Adipocyte (in vitro differentiated cells): ENCODE measurements around the gene MET.
"Not testable (repeated sequence)": the region's sequence is repeated elsewhere in the genome, so short reads cannot be mapped to it uniquely, and the experiment has no call there.

Experiments used
- DNase-seq: peaks from one replicate; pipeline ENCODE4 v3.0.0-alpha.2; 2015; ENCODE audit warnings: low read depth
- H3K27me3 ChIP-seq: replicated peaks from 2 replicates; pipeline ENCODE4 v1.7.0; 2013; ENCODE audit warnings: mild to moderate bottlenecking, low read length, moderate library complexity; ENCODE audit not compliant: control insufficient read depth, insufficient read depth
- H3K36me3 ChIP-seq: 2 replicates; pipeline ENCODE4 v1.7.0; 2013; ENCODE audit warnings: low read length, mild to moderate bottlenecking, moderate library complexity; ENCODE audit not compliant: control insufficient read depth, insufficient read depth, severe bottlenecking
- H3K4me1 ChIP-seq: 2 replicates; pipeline ENCODE4 v1.7.0; 2013; ENCODE audit warnings: mild to moderate bottlenecking, low read length, moderate library complexity; ENCODE audit not compliant: control insufficient read depth, insufficient read depth
- H3K4me3 ChIP-seq: 2 replicates; pipeline ENCODE4 v1.7.0; 2013; ENCODE audit warnings: mild to moderate bottlenecking, low read length, moderate library complexity
- H3K9ac ChIP-seq: 2 replicates; pipeline ENCODE4 v1.7.0; 2013; ENCODE audit warnings: mild to moderate bottlenecking, low read length, moderate library complexity
- H3K9me3 ChIP-seq: 2 replicates; pipeline ENCODE4 v1.7.0; 2013; ENCODE audit warnings: mild to moderate bottlenecking, low read length, moderate library complexity; ENCODE audit not compliant: control insufficient read depth

MET gene

GRCh38 chr7:116713500-116713899 lies 41.5 kb downstream of the MET start:
- H3K36me3 ChIP-seq = no peaks in the 10 kb centered on the region
- H3K9ac ChIP-seq = no peak overlapping the region
- no peaks in the 10 kb centered on the region for H3K9me3 ChIP-seq

DNA sequence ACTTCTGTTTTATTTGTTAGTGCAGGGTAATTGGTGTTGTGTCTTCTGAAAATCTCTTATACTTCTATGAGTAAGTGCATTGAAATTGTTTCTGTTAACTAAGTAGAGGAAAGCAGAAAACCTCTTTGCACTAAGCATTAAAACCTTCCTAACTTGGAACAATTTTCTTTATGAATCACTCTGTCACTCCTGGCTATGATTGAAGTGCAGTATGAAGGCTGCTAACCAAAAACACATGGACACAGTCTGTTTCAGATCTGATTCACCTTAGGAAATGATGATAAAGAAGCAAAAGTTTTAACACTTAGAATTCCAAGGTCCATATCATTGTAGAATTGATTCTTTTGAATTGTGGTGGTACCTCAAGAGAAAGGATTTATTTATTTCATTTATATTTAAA lies 41.9 kb downstream of the MET start:
- DNase-seq = peak; percentile 61
- Histone ChIP-seq H3K4me1 (peaks cover 13% of the 10 kb centered on the region), H3K9me3 (no peaks in the 10 kb centered on the region), H3K9ac (no peak overlapping the region), H3K4me3 (no peak overlapping the region), H3K36me3 (no peaks in the 10 kb centered on the region), H3K27me3 (no peaks in the 10 kb centered on the region)

More at GRCh38 chr7:116713500-116713899, 41.5 kb downstream of the MET start:
- no peak for DNase-seq
- no peaks in the 10 kb centered on the region for H3K27me3 ChIP-seq
- peaks cover 13% of the 10 kb centered on the region for H3K4me1 ChIP-seq
- no peak overlapping the region for H3K4me3 ChIP-seq

DNA sequence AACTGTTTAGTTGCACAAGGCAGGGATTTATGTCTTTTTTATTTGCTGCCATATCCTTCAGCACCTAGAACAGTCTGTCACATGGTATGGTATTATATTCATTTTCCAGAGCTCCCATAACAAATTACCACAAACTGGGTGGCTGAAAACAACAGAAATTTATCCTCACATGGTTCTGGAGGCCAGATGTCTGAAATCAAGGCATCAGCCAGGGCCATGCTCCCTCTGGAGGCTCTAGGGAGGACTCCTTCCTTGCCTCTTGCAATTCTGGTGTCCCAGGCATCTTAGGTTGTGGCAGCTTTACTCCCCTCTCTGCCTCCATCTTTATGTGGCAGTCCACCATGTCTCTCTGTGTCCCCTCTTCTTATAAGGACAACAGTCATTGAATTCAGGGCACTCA lies 43.1 kb downstream of the MET start:
- no peaks in the 10 kb centered on the region for H3K27me3 ChIP-seq
- H3K9me3 ChIP-seq = no peaks in the 10 kb centered on the region
- DNase-seq = no peak
- H3K4me3 ChIP-seq = no peak overlapping the region
- no peaks in the 10 kb centered on the region for H3K36me3 ChIP-seq
- peaks cover 13% of the 10 kb centered on the region for H3K4me1 ChIP-seq
- H3K9ac ChIP-seq = no peak overlapping the region

DNA sequence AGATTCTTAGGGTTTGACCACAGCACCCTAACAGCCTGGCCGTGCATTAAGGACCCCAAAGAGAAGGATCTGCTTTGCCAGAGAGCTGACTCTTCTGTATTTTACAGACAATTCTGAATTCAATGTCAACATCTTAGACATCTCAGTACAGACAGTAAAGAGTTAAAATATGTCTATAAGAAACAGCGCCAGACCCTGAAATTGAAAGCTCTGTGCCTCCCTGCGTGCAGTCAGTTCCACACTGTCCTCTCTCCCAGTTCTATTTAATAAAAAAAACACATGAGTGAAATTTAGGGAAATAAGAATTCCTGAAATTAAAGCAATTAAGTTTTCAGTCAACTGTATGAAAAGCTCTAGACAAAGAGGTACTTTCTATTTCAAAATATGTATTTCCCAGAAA lies 45.1 kb downstream of the MET start:
- H3K36me3 ChIP-seq = no peaks in the 10 kb centered on the region
- peak overlapping the region; percentile 15 for H3K9ac ChIP-seq
- peak; percentile 56 for DNase-seq
- H3K27me3 ChIP-seq = no peaks in the 10 kb centered on the region
- no peaks in the 10 kb centered on the region for H3K9me3 ChIP-seq
- H3K4me3 ChIP-seq = peak overlapping the region; percentile 32
- peaks cover 13% of the 10 kb centered on the region for H3K4me1 ChIP-seq

- not testable (repeated sequence) for H3K4me3 ChIP-seq, H3K36me3 ChIP-seq, H3K27me3 ChIP-seq, H3K9ac ChIP-seq, DNase-seq, H3K9me3 ChIP-seq
- H3K4me1 ChIP-seq = peaks cover 17% of the 10 kb centered on the region
These were observed 52.0 kb downstream of the MET start for GRCh38 chr7:116723959-116724529.

- H3K4me1 ChIP-seq = peaks cover 17% of the 10 kb centered on the region
- no peaks in the 10 kb centered on the region for H3K27me3 ChIP-seq
- no peaks in the 10 kb centered on the region for H3K36me3 ChIP-seq
- no peak overlapping the region for H3K4me3 ChIP-seq
- H3K9me3 ChIP-seq = no peaks in the 10 kb centered on the region
- DNase-seq = no peak
- no peak overlapping the region for H3K9ac ChIP-seq
These were observed 52.7 kb downstream of the MET start for GRCh38 chr7:116724560-116725231.

DNA sequence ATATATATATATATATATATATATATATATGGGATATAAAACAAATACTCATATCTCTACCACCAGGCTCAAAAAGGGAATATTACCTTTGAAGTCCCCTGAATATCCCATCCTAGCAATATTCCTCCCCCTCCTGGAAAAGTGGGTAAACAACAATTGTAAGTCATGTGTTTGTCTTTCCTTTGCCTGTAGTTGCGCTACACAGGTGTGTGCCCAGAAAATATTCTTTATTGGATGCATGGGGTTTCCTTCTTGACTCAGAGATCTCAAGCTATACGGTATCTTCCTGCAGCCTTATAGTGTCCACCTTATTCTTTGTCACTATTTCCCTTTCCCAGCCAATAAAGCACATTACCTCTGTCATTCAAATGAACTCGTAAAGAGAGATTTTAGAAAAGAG lies 54.2 kb downstream of the MET start:
- Histone ChIP-seq H3K9me3 (no peaks in the 10 kb centered on the region), H3K36me3 (no peaks in the 10 kb centered on the region), H3K4me3 (no peak overlapping the region), H3K4me1 (peaks cover 17% of the 10 kb centered on the region), H3K27me3 (no peaks in the 10 kb centered on the region), H3K9ac (no peak overlapping the region)
- no peak for DNase-seq

DNA sequence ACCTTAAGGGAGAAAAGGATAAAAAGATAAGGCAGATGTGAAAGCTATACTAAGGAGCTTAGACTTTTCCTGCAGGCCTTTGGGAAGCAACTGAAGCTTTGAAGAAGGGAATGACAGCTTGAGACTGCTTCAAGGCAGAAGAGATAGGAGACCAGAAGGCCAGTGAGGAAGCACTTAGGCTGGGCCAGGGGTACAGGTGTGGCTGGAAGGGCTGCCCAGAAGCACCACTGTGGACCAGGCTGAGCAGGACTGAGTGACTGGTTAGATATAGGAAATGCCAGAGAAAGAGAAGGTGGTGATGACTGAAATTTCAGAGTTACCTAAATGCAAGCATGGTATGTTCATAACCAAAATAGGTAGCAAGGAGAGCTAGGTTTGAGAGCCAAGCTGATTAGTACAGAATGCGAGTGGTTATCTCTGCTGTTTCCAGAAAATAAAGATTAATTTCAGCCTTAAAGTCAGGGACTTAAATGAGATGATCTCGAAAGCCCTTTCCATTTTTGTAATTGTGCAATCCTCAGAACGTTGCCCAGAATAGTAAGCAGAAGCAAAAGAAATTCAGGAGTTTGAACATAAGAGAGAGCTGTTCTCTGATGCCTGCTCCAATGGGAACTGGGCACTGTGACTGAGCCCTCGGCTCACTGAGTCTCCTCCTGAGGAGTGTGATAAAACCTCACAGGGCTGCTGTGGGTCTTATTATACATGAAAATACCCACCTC lies 54.9 kb downstream of the MET start:
- Histone ChIP-seq H3K9ac (no peak overlapping the region), H3K9me3 (no peaks in the 10 kb centered on the region), H3K4me1 (peaks cover 17% of the 10 kb centered on the region), H3K4me3 (peak overlapping the region; percentile 15), H3K27me3 (no peaks in the 10 kb centered on the region), H3K36me3 (no peaks in the 10 kb centered on the region)
- DNase-seq = peak; percentile 64

DNA sequence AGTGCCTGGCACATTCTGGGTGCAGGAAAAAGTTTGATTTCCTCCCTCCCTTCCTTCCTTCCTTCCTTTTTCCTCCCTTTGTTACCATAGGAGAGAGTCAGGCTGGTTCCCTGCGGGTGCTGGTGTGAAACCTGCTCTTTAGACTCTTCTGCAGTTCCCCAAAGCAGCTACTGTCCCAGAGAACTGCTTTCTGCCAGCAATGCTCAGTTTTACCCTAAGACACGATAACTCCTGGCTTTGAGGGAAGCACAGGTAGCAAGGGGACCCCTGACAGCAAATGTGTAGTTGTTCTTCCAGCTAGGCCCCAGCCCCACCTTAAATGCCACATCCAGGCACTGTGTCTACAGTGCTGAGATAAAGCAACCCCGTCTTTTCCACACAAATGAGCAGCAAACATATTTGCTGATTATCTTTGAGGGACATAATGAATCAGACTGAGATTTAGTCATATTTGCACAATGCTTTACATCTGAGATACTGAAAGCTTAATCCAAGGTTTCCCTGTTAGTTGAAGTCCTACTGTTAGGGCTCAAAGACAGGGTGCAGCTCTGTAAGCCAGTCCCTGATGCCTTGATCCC lies 55.5 kb downstream of the MET start:
- no peaks in the 10 kb centered on the region for H3K27me3 ChIP-seq
- no peaks in the 10 kb centered on the region for H3K36me3 ChIP-seq
- DNase-seq = peak; percentile 34
- no peak overlapping the region for H3K9ac ChIP-seq
- peaks cover 17% of the 10 kb centered on the region for H3K4me1 ChIP-seq
- no peak overlapping the region for H3K4me3 ChIP-seq
- no peaks in the 10 kb centered on the region for H3K9me3 ChIP-seq

DNA sequence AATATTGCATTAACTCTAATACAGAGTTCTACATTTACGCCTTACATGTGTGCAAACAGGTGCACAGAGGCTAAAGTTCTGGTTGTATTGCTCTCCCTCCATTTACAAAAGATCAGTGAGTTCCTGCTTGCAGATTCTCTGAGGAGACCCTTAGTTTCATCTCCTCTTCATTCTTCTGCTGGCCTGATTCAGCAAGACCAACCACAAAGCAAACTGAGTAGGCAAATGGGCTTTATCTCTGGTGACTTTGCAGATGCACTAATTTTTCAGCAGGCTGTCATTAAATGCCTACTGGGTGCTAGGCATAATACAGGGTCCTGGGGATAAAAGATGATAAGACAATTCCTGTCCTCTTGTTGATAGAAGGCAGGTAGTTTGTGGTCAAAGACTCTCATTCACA lies 56.4 kb downstream of the MET start:
- Histone ChIP-seq H3K27me3 (no peaks in the 10 kb centered on the region), H3K36me3 (no peaks in the 10 kb centered on the region), H3K4me1 (peaks cover 17% of the 10 kb centered on the region), H3K9ac (no peak overlapping the region), H3K9me3 (no peaks in the 10 kb centered on the region), H3K4me3 (no peak overlapping the region)
- DNase-seq = no peak
